ENCODE data around the gene PPP1R13L.
"Not testable (repeated sequence)": the region's sequence is repeated elsewhere in the genome, so short reads cannot be mapped to it uniquely, and the experiment has no call there.

- not testable (repeated sequence) for TF ChIP-seq POLR2A (IDR thresholded peaks at IDR 0.05; ENCODE audit: low read length); GATA1 (IDR thresholded peaks at IDR 0.05; ENCODE audit: low read depth, low read length)
Measured at GRCh38 chr19:45407585-45407984, 2.7 kb upstream of the PPP1R13L start.

All from erythroblast (primary cell).